Measurements from ENCODE around the gene INAVA.

DNA sequence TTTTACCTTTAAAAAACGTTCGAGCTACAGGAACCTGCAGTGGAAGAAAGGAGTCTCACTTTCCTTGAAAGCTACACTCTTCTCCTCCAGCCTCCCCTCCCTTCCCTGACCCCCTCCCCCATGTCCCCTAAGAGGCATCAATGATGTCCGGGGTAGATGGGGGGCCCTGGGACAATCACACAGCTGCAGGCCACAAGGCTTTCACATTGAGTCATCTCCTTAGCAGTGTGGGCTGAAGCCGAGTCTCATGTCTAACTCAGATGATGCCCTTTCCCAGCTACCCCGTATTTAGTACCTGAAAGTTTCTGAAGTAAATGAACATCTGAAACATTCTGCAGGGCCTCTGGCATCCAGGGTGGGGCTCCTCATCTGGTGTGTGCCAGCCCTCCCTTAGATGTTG, 28.2 kb upstream of the INAVA start:
- TF ChIP-seq, protein P1, sequence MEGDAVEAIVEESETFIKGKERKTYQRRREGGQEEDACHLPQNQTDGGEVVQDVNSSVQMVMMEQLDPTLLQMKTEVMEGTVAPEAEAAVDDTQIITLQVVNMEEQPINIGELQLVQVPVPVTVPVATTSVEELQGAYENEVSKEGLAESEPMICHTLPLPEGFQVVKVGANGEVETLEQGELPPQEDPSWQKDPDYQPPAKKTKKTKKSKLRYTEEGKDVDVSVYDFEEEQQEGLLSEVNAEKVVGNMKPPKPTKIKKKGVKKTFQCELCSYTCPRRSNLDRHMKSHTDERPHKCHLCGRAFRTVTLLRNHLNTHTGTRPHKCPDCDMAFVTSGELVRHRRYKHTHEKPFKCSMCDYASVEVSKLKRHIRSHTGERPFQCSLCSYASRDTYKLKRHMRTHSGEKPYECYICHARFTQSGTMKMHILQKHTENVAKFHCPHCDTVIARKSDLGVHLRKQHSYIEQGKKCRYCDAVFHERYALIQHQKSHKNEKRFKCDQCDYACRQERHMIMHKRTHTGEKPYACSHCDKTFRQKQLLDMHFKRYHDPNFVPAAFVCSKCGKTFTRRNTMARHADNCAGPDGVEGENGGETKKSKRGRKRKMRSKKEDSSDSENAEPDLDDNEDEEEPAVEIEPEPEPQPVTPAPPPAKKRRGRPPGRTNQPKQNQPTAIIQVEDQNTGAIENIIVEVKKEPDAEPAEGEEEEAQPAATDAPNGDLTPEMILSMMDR (IDR thresholded peaks at IDR 0.05; ENCODE audit: low read length) = no peak
- TF ChIP-seq EZH2 (optimal IDR thresholded peaks at IDR 0.05; ENCODE audit: low read depth, low read length) (no peak), EZH2phosphoT487 (IDR thresholded peaks at IDR 0.05; ENCODE audit: low read length) (no peak)

Data from MM.1S (cell line).